ENCODE results near the gene FUT2.

FUT2 gene

DNA sequence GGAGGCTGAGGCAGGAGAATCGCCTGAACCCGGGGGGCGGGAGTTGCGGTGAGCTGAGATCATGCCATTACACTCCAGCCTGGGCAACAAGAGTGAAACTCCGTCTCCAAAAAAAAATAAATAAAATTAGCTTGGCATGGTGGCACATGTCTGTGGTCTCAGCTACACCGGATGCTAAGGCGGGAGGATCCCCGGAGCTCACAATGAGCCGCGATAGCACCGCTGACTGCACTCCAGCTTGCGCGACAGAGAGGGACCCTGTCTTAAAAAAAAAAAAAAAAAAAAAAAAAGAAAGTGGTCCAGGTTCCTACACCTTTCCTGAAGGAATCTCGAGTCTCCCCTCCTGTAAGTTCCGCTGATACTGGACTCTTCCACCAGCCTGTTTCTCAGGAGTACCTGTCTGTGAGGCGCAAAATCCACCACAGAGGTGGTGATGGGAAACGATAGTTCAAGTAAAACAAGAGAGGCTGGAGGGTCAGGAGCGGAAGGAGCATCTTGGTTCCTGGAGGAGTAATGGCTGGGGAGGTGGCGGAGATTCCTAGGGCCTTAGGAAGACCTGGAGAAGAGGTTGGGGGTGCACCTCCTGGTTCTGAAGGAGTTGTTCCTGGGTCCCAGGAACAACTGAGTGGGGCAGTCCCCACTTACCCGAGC is 56.2 kb downstream of the FUT2 start:
- no peak overlapping the region for H3K4me3 ChIP-seq
- no peak for DNase-seq (ENCODE audit: low read depth, low spot score)

DNA sequence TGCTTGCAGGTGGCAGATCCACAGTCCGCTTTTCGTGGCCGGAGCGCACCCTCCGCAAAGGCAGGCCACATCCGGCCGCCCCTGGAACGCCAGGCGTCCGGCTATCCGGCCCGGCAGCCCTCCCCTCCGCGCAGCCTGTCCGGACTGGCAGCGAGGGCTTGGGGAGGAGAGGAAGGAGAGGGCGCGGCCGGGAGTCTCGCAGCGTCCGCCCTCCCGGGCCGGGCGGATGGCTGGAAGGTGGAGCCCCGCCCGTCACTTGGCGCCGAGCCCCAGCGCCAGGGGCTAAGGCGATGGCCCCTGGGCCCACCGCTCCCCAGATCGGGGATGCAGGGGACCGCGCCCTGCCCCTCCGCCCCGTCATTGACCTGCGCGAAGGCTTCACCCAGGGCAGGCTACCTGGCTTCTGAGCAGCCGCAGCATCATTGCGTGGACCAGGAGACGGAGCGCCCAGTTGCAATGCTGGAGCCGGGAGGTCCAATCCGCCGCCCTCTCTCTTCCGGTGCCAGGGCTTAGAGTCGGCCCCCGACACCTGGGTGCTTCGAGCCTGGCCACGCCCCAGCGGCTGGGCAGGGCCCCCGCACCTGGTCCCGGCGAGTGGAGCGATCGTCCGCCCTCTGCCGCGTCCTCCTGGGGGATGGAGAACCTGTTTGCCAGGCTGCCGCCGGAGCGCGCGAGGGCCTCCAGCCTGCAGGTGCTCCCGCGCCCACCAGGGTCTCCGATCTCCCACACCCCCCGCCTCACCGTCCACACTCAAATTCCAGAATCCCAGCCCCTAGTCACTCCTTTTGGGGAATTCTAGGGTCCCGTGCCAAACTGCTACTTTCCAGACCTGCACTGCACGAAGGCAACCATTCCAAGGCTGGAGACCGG is 57.0 kb downstream of the FUT2 start, which contains the start of gene FUT1:
TSS of gene FUT1 (minus strand) at position 146 of the 870 bp plus-strand sequence. CDS start 1,360 bp downstream, outside the sequence.
- Histone ChIP-seq H3K9ac (ENCODE audit: insufficient read length) (no peak within 1 kb of the TSS), H3K27ac (no peak within 1 kb of the TSS), H3K9me3 (ENCODE audit: low read depth, low read length) (no peaks in the 10 kb centered on the region), H3K36me3 (ENCODE audit: insufficient read depth, low read length) (no peaks in the 10 kb centered on the region), H3K4me3 (no peak within 1 kb of the TSS)
- no peak for TF ChIP-seq FOXP2 (optimal IDR thresholded peaks at IDR 0.05; ENCODE audit: control extremely low read depth, extremely low read length, insufficient read depth)
- no peak for TF ChIP-seq POLR2AphosphoS5 (IDR thresholded peaks at IDR 0.05; ENCODE audit: borderline replicate concordance, low read depth, low read length)
- no peak for TF ChIP-seq EZH2 (IDR thresholded peaks at IDR 0.05)
- DNase-seq (ENCODE audit: low read depth, low spot score) = no peak

More for the DNA sequence above, 56.2 kb downstream of the FUT2 start:
- Histone ChIP-seq H3K27ac (no peak overlapping the region), H3K9me3 (ENCODE audit: low read depth, low read length) (no peaks in the 10 kb centered on the region), H3K36me3 (ENCODE audit: insufficient read depth, low read length) (no peaks in the 10 kb centered on the region), H3K9ac (ENCODE audit: insufficient read length) (no peak overlapping the region)
- no peak for TF ChIP-seq FOXP2 (optimal IDR thresholded peaks at IDR 0.05; ENCODE audit: control extremely low read depth, extremely low read length, insufficient read depth)
- no peak for TF ChIP-seq POLR2AphosphoS5 (IDR thresholded peaks at IDR 0.05; ENCODE audit: borderline replicate concordance, low read depth, low read length)
- TF ChIP-seq EZH2 (IDR thresholded peaks at IDR 0.05) = no peak

DNA sequence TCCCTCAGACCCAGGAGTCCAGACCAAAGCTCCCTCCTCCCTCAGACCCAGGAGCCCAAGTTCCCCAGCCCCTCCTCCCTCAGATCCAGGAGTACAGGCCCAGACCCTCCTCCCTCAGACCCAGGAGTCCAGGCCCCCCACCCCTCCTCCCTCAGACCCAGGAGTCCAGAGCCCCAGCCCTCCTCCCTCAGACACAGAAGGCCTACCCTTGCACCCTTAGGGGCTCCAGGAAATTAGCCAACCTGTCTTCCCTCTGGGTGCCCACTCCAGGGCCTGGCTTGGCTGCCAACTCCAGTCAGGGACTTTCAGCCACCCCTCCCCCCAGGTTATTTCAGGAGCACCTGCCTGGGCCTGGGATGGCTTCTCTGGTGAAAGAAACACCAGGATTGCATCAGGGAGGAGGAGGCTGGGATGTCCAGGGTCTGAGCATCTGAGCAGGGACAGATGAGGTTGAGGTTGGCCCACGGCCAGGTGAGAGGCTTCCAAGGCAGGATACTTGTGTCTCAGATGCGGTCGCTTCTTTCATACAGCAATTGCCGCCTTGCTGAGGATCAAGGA is 59.4 kb downstream of the FUT2 start, which contains the start of gene FGF21:
TSS of gene FGF21 (plus strand) at position 441 of the 558 bp plus-strand sequence. CDS start 713 bp downstream, outside the sequence.
- no peaks in the 10 kb centered on the region for H3K36me3 ChIP-seq (ENCODE audit: insufficient read depth, low read length)
- TF ChIP-seq POLR2AphosphoS5 (IDR thresholded peaks at IDR 0.05; ENCODE audit: borderline replicate concordance, low read depth, low read length) (no peak), EZH2 (IDR thresholded peaks at IDR 0.05) (no peak), FOXP2 (optimal IDR thresholded peaks at IDR 0.05; ENCODE audit: control extremely low read depth, extremely low read length, insufficient read depth) (no peak)
- H3K4me3 ChIP-seq = no peak within 1 kb of the TSS
- no peaks in the 10 kb centered on the region for H3K9me3 ChIP-seq (ENCODE audit: low read depth, low read length)
- no peak for DNase-seq (ENCODE audit: low read depth, low spot score)
- no peak within 1 kb of the TSS for H3K27ac ChIP-seq
- H3K9ac ChIP-seq (ENCODE audit: insufficient read length) = no peak within 1 kb of the TSS

All from SK-N-MC (cell line).